Glutamatergic neuron (in vitro differentiated cells): ENCODE results near the gene SH3TC1. TPM values are rescaled to one million over a fixed set of nuclear protein-coding genes. Genes with fewer than 3 reads are reported as not detected.

ENCODE experiments used
- DNase-seq: peaks from one replicate; pipeline ENCODE4 v3.0.0; 2022
- H3K27ac Mint-ChIP-seq: one replicate; pipeline ENCODE4 v1.8.0; 2020; ENCODE audit warnings: mild to moderate bottlenecking, mixed read lengths, inconsistent platforms; ENCODE audit not compliant: unreplicated experiment
- H3K27me3 Mint-ChIP-seq: one replicate; pipeline ENCODE4 v1.8.0; 2020; ENCODE audit warnings: mild to moderate bottlenecking, moderate library complexity, mixed read lengths, inconsistent platforms; ENCODE audit not compliant: unreplicated experiment
- H3K36me3 Mint-ChIP-seq: one replicate; pipeline ENCODE4 v1.8.0; 2020; ENCODE audit warnings: mild to moderate bottlenecking, mixed read lengths, inconsistent platforms; ENCODE audit not compliant: unreplicated experiment
- H3K4me1 Mint-ChIP-seq: one replicate; pipeline ENCODE4 v1.8.0; 2020; ENCODE audit warnings: mild to moderate bottlenecking, low read depth, mixed read lengths, inconsistent platforms; ENCODE audit not compliant: unreplicated experiment
- H3K4me3 Mint-ChIP-seq: one replicate; pipeline ENCODE4 v1.8.0; 2020; ENCODE audit warnings: mild to moderate bottlenecking, mixed read lengths, inconsistent platforms; ENCODE audit not compliant: unreplicated experiment
- H3K9me3 Mint-ChIP-seq: one replicate; pipeline ENCODE4 v1.8.0; 2020; ENCODE audit warnings: mild to moderate bottlenecking, moderate library complexity, mixed read lengths, inconsistent platforms; ENCODE audit not compliant: unreplicated experiment
- total RNA-seq: library from RNA; stranded (reverse); fragmentation: NEBNext Ultra II Directional; extraction: Animal tissue kit (Norgen Biotek cat#: 25700); gene quantifications from one replicate; pipeline ENCODE4 v1.2.1, GENCODE V29; 2021; ENCODE audit not compliant: unreplicated experiment
- TF ChIP-seq, protein P1 (sequence below): fragments of 200-600 bp; sonication (generic); IDR thresholded peaks from one replicate; pipeline ENCODE4 v1.5.0; 2021; ENCODE audit not compliant: partially characterized antibody, unreplicated experiment

Gene SH3TC1
- total RNA-seq, 1 donor from 2014 or later, result not detected

GRCh38 chr4:8210010-8210409 lies 10.9 kb downstream of the SH3TC1 start:
- no peaks in the 10 kb centered on the region for H3K36me3 Mint-ChIP-seq
- H3K4me1 Mint-ChIP-seq, result peaks cover 11% of the 10 kb centered on the region
- TF ChIP-seq, protein P1, sequence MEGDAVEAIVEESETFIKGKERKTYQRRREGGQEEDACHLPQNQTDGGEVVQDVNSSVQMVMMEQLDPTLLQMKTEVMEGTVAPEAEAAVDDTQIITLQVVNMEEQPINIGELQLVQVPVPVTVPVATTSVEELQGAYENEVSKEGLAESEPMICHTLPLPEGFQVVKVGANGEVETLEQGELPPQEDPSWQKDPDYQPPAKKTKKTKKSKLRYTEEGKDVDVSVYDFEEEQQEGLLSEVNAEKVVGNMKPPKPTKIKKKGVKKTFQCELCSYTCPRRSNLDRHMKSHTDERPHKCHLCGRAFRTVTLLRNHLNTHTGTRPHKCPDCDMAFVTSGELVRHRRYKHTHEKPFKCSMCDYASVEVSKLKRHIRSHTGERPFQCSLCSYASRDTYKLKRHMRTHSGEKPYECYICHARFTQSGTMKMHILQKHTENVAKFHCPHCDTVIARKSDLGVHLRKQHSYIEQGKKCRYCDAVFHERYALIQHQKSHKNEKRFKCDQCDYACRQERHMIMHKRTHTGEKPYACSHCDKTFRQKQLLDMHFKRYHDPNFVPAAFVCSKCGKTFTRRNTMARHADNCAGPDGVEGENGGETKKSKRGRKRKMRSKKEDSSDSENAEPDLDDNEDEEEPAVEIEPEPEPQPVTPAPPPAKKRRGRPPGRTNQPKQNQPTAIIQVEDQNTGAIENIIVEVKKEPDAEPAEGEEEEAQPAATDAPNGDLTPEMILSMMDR, result no peak
- H3K27me3 Mint-ChIP-seq, result peaks cover 1% of the 10 kb centered on the region
- H3K9me3 Mint-ChIP-seq, result peaks cover 9% of the 10 kb centered on the region
- DNase-seq, result no peak
- H3K4me3 Mint-ChIP-seq, result no peak overlapping the region
- no peak overlapping the region for H3K27ac Mint-ChIP-seq

GRCh38 chr4:8210616-8211015 lies 11.5 kb downstream of the SH3TC1 start:
- Mint-ChIP-seq H3K9me3 (peaks cover 9% of the 10 kb centered on the region), H3K4me1 (peaks cover 12% of the 10 kb centered on the region), H3K4me3 (no peak overlapping the region), H3K36me3 (no peaks in the 10 kb centered on the region), H3K27ac (no peak overlapping the region), H3K27me3 (peaks cover 1% of the 10 kb centered on the region)
- no peak for DNase-seq
- TF ChIP-seq, protein P1, result no peak

GRCh38 chr4:8211251-8211650 lies 12.2 kb downstream of the SH3TC1 start:
- peaks cover 9% of the 10 kb centered on the region for H3K9me3 Mint-ChIP-seq
- H3K27ac Mint-ChIP-seq, result no peak overlapping the region
- peaks cover 12% of the 10 kb centered on the region for H3K4me1 Mint-ChIP-seq

GRCh38 chr4:8211737-8212581 lies 12.9 kb downstream of the SH3TC1 start:
- Mint-ChIP-seq H3K4me1 (peaks cover 12% of the 10 kb centered on the region), H3K36me3 (no peaks in the 10 kb centered on the region), H3K27me3 (peaks cover 1% of the 10 kb centered on the region), H3K9me3 (peaks cover 4% of the 10 kb centered on the region), H3K4me3 (no peak overlapping the region), H3K27ac (no peak overlapping the region)
- no peak for DNase-seq
- TF ChIP-seq, protein P1, result no peak

More at GRCh38 chr4:8211251-8211650, 12.2 kb downstream of the SH3TC1 start:
- Mint-ChIP-seq H3K27me3 (peaks cover 1% of the 10 kb centered on the region), H3K4me3 (no peak overlapping the region), H3K36me3 (no peaks in the 10 kb centered on the region)
- TF ChIP-seq, protein P1, result no peak
- no peak for DNase-seq

DNA sequence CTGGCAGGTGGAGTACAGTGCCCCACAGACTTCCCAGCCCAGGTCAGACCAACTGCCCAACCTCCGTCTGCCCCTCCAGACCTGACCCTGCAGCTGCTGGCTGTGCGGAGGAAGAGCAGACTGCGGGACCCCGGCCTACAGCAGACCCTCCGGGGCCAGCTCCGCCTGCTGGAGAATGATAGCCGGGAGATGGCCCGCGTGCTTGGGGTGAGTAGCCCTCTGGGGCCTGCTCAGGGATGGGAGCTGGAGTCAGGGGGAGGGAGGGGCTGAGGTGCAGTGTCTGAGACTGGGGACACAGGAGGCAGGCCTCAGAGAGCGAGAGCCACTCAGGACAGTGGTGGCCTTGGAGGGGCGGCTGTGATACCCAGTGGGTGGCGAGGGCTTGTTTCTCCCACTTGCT lies 13.5 kb downstream of the SH3TC1 start:
- Mint-ChIP-seq H3K27ac (no peak overlapping the region), H3K4me3 (no peak overlapping the region), H3K27me3 (peaks cover 1% of the 10 kb centered on the region), H3K36me3 (no peaks in the 10 kb centered on the region), H3K9me3 (peaks cover 4% of the 10 kb centered on the region), H3K4me1 (peaks cover 12% of the 10 kb centered on the region)
- DNase-seq, result no peak
- TF ChIP-seq, protein P1, result no peak
